HL-60 (cell line): ENCODE measurements around the gene IL17RD.

ENCODE experiments used
- DNase-seq, 2 experiments: peaks; one replicate each; pipeline ENCODE4 v3.0.0-alpha.2; 2010 to 2020; ENCODE audit warnings: low read depth in 1 of 2, low spot score in 1 of 2
- H3K27ac ChIP-seq: fragments of 250-450 bp; sonication (Bioruptor Pico); replicated peaks from 2 replicates; pipeline ENCODE4 v1.5.1; 2020; ENCODE audit warnings: mild to moderate bottlenecking, moderate library complexity
- H3K27me3 ChIP-seq: fragments of 250-450 bp; sonication (Bioruptor Pico); 2 replicates; pipeline ENCODE4 v1.5.1; 2021; ENCODE audit warnings: mild to moderate bottlenecking, moderate library complexity; ENCODE audit not compliant: insufficient read depth, poor library complexity, severe bottlenecking
- H3K4me3 ChIP-seq: replicated peaks from 2 replicates; pipeline ENCODE4 v1.5.1; 2011; ENCODE audit warnings: mild to moderate bottlenecking, control low read depth, low read length; ENCODE audit not compliant: insufficient read depth
- GABPA ChIP-seq: IDR thresholded peaks from 2 replicates; pipeline ENCODE4 v1.6.1; 2012; ENCODE audit warnings: low read depth
- POLR2AphosphoS5 ChIP-seq: IDR thresholded peaks from 2 replicates; pipeline ENCODE4 v1.6.1; 2012; ENCODE audit warnings: low read depth
- REST ChIP-seq: IDR thresholded peaks from 2 replicates; pipeline ENCODE4 v1.6.1; 2012; ENCODE audit warnings: low read depth; ENCODE audit not compliant: insufficient replicate concordance
- SPI1 ChIP-seq: IDR thresholded peaks from 2 replicates; pipeline ENCODE4 v1.6.1; 2012; ENCODE audit warnings: low read depth, mild to moderate bottlenecking, borderline replicate concordance
- TF ChIP-seq, protein P1 (sequence below): IDR thresholded peaks from one replicate; pipeline ENCODE4 v1.5.1; 2011; ENCODE audit warnings: low read length, control low read depth, inconsistent platforms; ENCODE audit not compliant: insufficient read depth

IL17RD gene

DNA sequence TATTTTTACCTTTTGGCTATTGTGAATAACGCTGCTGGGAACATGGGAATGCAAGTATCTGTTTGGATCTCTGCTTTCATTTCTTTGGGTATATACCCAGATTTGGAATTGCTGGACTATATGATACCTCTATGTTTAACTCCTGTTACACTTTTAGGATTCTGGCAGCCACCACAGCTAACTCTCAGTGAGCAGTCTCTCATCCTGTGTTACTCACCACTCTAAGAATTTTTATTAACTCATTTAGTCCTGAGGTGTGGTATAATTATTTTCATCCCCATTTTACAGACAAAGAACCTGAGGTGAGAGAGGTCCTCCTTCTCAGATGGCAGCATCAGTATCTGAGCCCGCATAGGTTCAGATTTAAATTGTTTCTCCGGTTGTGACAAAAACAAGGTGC lies 103.6 kb downstream of the IL17RD start:
- no peaks in the 10 kb centered on the region for H3K27me3 ChIP-seq
- DNase-seq: no peak
- no peak overlapping the region for H3K4me3 ChIP-seq
- H3K27ac ChIP-seq: no peak overlapping the region
- no peak for TF ChIP-seq GABPA
- TF ChIP-seq, protein P1, sequence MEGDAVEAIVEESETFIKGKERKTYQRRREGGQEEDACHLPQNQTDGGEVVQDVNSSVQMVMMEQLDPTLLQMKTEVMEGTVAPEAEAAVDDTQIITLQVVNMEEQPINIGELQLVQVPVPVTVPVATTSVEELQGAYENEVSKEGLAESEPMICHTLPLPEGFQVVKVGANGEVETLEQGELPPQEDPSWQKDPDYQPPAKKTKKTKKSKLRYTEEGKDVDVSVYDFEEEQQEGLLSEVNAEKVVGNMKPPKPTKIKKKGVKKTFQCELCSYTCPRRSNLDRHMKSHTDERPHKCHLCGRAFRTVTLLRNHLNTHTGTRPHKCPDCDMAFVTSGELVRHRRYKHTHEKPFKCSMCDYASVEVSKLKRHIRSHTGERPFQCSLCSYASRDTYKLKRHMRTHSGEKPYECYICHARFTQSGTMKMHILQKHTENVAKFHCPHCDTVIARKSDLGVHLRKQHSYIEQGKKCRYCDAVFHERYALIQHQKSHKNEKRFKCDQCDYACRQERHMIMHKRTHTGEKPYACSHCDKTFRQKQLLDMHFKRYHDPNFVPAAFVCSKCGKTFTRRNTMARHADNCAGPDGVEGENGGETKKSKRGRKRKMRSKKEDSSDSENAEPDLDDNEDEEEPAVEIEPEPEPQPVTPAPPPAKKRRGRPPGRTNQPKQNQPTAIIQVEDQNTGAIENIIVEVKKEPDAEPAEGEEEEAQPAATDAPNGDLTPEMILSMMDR: no peak
- TF ChIP-seq REST: no peak
- no peak for TF ChIP-seq POLR2AphosphoS5
- no peak for TF ChIP-seq SPI1

DNA sequence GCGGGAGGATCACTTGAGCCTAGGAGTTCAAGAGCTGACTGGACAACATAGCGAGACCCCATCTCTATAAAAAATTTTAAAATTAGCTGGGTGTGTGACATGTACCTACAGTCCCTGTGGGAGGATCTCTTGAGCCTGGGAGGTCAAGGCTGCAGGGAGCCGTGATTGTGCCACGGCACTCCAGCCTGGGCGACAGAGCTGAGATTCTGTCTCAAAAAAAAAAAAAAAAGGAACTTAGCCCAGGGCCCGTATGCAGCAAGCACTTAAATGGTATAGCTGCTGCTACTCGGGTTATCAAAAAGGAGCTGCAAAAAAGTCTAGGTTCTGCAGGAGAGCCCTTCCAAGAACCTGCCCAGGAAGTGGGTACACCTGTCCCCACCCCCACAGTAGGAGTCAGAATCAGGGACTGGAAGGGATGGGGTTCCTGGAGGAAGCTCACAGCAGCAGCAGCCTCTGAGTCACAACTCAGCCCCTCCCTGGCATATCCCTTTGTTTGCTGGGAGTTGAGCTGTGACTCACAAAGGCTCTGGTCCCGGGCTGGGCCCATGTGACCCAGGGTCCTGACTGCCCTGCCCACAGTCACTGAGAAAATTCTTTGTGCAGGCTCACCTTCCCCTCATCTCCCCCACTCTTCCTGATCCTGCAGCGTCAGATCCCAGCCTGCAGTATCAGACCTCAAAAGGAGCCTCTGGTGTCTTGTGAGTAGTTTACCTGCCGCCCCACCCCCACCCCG lies 104.9 kb downstream of the IL17RD start, which contains the start of gene SPATA12:
Gene SPATA12, plus strand, starts transcription at position 576 of the 733 bp plus-strand sequence. CDS start 13,031 bp downstream, outside the sequence.
- DNase-seq: peak; percentile 21 to 58
- TF ChIP-seq SPI1 (no peak), GABPA (no peak), POLR2AphosphoS5 (no peak), REST (no peak)
- TF ChIP-seq, protein P1: no peak
- Histone ChIP-seq H3K27me3 (no peaks in the 10 kb centered on the region), H3K4me3 (no peak within 1 kb of the TSS), H3K27ac (no peak within 1 kb of the TSS)

DNA sequence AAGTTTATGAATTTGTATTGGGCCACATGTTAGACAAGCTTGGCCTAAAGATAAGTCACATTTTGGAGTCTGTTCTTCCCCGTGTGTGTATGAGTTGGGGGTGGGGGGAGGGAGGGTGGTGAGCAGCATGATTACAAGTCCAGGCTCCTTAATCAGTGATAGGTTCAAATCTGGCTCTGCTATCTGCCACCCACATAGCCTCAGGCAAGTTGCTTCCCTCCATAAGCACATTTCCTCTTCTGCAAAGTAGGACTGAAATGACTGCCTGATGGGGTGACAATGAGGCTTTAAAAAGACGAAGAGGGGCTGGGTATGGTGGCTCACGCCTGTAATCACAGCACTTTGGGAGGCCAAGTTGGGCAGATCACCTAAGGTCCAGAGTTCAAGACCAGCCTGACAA lies 105.7 kb downstream of the IL17RD start:
- no peak for DNase-seq
- no peak overlapping the region for H3K27ac ChIP-seq
- H3K27me3 ChIP-seq: no peaks in the 10 kb centered on the region
- no peak for TF ChIP-seq SPI1
- TF ChIP-seq, protein P1: no peak
- TF ChIP-seq REST: no peak
- no peak for TF ChIP-seq POLR2AphosphoS5
- TF ChIP-seq GABPA: no peak
- H3K4me3 ChIP-seq: no peak overlapping the region
